GM12801 (cell line): ENCODE data around the gene SLC39A2.

ENCODE experiments used
- CTCF ChIP-seq: IDR thresholded peaks from one replicate; pipeline ENCODE4 v1.5.1; 2011; ENCODE audit warnings: control low read depth; ENCODE audit not compliant: insufficient read length; ENCODE audit errors: extremely low read depth

Gene SLC39A2

GRCh38 chr14:21047378-21047781, 48.3 kb downstream of the SLC39A2 start:
- TF ChIP-seq CTCF = no peak

- no peak for TF ChIP-seq CTCF
Observed at GRCh38 chr14:21048638-21049037, 49.5 kb downstream of the SLC39A2 start.

DNA sequence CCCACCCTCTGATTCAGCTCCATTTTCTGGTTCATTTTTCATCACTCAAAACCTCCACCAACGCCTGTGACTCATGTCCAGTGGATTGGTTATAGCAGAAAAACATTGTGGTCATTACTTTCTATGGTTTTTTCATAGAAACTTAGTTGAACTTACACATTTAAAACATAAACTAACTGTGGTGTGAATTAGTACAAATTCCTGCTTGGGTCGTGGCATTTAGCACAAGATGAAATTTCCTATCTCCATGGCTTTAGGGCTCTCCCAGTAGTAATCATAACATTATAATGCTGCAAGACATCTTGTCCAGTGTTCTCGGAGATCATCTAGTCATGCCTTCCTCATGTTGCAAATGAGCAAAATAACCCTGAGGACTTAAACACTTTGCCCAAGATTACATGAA, 50.2 kb downstream of the SLC39A2 start:
- TF ChIP-seq CTCF = no peak

- no peak for TF ChIP-seq CTCF
Observed at GRCh38 chr14:21050597-21050996, 51.5 kb downstream of the SLC39A2 start.
